Ascending aorta (tissue), 2 donors: ENCODE results near the gene PLEKHH1. TPM values are rescaled to one million over a fixed set of nuclear protein-coding genes. Genes with fewer than 3 reads are reported as not detected.

Source experiments
- DNase-seq, 2 donors: peaks; one replicate each; pipeline ENCODE4 v3.0.0-alpha.2; 2019; ENCODE audit warnings: low spot score in 2 of 2
- H3K27ac ChIP-seq, 2 donors: fragments of 200-600 bp; sonication (generic); one replicate each; pipeline ENCODE4 v1.5.1; 2016 to 2017; ENCODE audit warnings: mild to moderate bottlenecking in 1 of 2
- H3K27me3 ChIP-seq: fragments of 200-600 bp; sonication (generic); one replicate; pipeline ENCODE4 v1.5.1; 2017
- H3K36me3 ChIP-seq, 2 donors: fragments of 200-600 bp; sonication (generic); one replicate each; pipeline ENCODE4 v1.5.1; 2016
- H3K4me1 ChIP-seq, 2 donors: fragments of 200-600 bp; sonication (generic); one replicate each; pipeline ENCODE4 v1.5.1; 2016 to 2017; ENCODE audit warnings: mild to moderate bottlenecking in 1 of 2
- H3K4me3 ChIP-seq, 2 donors: fragments of 200-600 bp; sonication (generic); one replicate each; pipeline ENCODE4 v1.5.1; 2016 to 2017; ENCODE audit warnings: mild to moderate bottlenecking in 1 of 2
- H3K9me3 ChIP-seq, 2 donors: fragments of 200-600 bp; sonication (generic); one replicate each; pipeline ENCODE4 v1.5.1; 2016
- intact Hi-C: fragments of 100-400 bp; cut with DNase I; formaldehyde crosslinking; loops from one replicate; pipeline ENCODE4 v1.15.1; 2023
- total RNA-seq: library from RNA; depleted of rRNA; stranded (reverse); fragments of >200 nt; gene quantifications from one replicate; pipeline ENCODE4 v1.1.0, GENCODE V29; 2016
- TF ChIP-seq, protein P1 (sequence below), 3 experiments: fragments of 200-600 bp in 2 of 3; fragments of 450-650 bp in 1 of 3; sonication (generic) in 2 of 3; IDR thresholded peaks; one replicate each; pipeline ENCODE4 v1.5.1; 2016 to 2019; ENCODE audit warnings: antibody characterized with exemption in 3 of 3, mild to moderate bottlenecking in 1 of 3, moderate library complexity in 1 of 3

Gene PLEKHH1
- total RNA-seq, 1 donor from 2014 or later = 15.0 TPM

DNA sequence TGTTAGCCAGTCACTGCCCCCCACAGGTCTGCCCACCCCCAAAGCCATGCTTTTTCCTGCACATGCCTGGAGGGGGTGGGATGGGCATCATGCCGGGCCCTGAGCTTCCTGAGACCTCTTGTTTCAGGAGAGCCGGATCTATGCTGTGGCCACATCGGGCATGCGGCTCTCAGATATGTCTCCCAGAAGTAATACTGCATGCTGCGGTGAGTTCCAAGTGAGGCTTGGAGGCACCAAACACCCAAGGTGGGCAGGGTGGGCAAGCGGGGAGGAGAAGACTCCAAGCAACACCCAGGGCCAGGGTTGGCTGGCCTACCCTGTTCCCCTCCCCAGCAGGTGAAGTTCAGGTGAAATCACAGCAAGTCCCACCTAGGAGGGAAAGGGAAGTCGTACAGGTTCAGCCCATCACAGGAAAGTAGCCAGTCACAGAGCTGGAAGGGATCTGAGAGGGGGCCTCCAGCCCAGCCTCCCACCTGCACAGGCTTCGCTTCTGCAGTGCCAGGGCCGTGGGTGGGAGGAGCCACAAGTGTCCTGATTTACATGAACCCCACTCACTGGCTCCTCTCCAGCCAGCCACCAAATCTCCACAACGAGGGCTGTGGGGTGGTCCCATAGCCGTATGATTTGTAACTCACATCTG is 36.0 kb downstream of the PLEKHH1 start:
- no peaks in the 10 kb centered on the region for H3K27me3 ChIP-seq
- H3K27ac ChIP-seq = no peak overlapping the region
- H3K36me3 ChIP-seq = no peaks in the 10 kb centered on the region
- no peaks in the 10 kb centered on the region for H3K9me3 ChIP-seq
- intact Hi-C loops = no loop called here
- no peak overlapping the region for H3K4me3 ChIP-seq
- TF ChIP-seq, protein P1, sequence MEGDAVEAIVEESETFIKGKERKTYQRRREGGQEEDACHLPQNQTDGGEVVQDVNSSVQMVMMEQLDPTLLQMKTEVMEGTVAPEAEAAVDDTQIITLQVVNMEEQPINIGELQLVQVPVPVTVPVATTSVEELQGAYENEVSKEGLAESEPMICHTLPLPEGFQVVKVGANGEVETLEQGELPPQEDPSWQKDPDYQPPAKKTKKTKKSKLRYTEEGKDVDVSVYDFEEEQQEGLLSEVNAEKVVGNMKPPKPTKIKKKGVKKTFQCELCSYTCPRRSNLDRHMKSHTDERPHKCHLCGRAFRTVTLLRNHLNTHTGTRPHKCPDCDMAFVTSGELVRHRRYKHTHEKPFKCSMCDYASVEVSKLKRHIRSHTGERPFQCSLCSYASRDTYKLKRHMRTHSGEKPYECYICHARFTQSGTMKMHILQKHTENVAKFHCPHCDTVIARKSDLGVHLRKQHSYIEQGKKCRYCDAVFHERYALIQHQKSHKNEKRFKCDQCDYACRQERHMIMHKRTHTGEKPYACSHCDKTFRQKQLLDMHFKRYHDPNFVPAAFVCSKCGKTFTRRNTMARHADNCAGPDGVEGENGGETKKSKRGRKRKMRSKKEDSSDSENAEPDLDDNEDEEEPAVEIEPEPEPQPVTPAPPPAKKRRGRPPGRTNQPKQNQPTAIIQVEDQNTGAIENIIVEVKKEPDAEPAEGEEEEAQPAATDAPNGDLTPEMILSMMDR (IDR thresholded peaks at IDR 0.05) = no peak
- DNase-seq = peak in 1 of 2 donors; percentile 46
- H3K4me1 ChIP-seq = no peaks in the 10 kb centered on the region

DNA sequence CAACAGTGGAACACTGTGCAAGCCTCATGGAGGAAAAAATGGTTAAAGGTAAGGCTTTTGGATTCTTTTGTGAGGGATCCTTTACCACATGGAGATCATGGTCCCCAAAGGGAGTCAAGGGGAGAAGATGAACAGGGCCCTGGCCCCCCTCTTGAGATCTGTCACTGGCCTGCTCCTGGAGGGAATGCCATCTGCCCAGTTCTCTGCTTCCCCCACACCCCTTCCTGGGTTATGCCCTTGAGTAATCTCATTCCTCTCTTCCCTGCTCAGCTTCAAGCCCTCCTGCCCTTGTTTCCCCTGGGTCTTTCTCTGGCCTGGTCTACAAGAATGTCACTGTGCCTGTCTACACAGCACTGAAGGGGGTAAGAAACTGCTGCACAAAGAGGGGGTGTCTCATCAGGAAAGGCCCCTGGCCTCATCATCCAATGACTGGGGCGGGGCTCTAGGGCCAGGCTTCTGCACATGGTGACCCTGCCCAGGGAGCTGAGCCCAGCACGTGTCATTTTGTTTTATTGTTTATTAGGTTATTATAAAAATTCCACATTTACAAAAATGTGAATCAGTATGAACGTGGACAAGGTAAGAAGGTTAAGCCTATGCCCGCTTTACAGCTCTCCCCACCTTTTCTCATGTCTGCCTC is 36.7 kb downstream of the PLEKHH1 start:
- Histone ChIP-seq H3K27me3 (no peaks in the 10 kb centered on the region), H3K36me3 (no peaks in the 10 kb centered on the region), H3K9me3 (no peaks in the 10 kb centered on the region), H3K27ac (no peak overlapping the region), H3K4me3 (no peak overlapping the region), H3K4me1 (no peaks in the 10 kb centered on the region)
- intact Hi-C loops = no loop called here
- DNase-seq = no peak
- TF ChIP-seq, protein P1 (IDR thresholded peaks at IDR 0.05) = no peak

DNA sequence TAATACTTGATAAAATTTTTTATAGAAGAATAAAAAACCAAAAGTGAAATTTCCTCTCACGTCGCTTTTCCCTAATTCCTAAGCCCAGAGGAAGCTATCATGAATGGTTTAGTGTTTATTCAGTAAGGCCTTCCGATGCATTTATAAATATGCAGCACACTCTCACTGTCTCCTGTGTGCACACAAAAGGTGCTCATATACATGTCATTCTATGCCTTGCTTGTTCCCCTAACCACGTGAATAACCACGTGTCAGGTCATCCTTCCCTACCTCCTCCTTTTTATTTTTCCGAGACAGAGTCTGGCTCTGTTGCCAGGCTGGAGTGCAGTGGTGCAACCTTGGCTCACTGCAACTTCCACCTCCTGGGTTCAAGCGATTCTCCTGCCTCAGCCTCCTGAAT is 37.4 kb downstream of the PLEKHH1 start:
- H3K9me3 ChIP-seq = no peaks in the 10 kb centered on the region
- intact Hi-C loops = no loop called here
- DNase-seq = no peak
- H3K27ac ChIP-seq = no peak overlapping the region
- H3K36me3 ChIP-seq = no peaks in the 10 kb centered on the region
- no peaks in the 10 kb centered on the region for H3K27me3 ChIP-seq
- H3K4me3 ChIP-seq = no peak overlapping the region
- TF ChIP-seq, protein P1 (IDR thresholded peaks at IDR 0.05) = no peak
- H3K4me1 ChIP-seq = no peaks in the 10 kb centered on the region

DNA sequence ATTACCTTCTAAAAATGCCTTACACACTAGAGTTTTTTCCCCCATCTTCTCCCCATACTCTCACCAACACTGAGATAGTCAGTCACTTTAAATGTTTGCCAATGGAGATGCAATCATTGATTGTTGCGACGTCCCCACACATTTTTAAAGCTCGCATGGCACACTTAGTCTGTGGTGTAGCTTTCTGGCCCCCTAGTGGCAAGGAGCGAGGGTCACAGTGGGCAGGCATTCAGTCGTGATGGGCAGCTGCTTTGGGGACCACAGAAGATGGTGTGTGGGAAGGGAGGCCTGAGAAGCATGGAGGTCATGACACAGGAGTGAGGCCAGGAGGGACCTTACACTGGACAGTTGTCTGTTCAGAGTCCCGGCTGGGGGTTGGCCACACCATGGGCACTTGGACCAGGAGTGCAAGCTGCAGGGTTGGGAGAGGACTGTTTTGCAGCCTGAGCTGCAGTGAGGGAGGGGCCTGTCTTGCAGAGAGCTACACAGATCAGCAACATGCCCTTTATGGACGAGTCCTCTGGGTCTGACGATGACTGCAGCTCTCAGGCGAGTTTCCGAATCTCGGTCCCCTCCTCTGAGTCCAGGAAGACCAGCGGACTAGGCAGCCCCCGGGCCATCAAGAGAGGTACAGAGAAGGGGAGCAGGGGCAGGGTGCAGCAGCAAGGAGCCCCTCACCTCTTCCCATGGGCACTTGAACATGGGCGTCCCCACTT is 38.3 kb downstream of the PLEKHH1 start:
- TF ChIP-seq, protein P1 (IDR thresholded peaks at IDR 0.05) = peak; percentile 63 to 75 (median 64)
- Histone ChIP-seq H3K27ac (no peak overlapping the region), H3K4me3 (no peak overlapping the region), H3K9me3 (no peaks in the 10 kb centered on the region), H3K36me3 (no peaks in the 10 kb centered on the region), H3K27me3 (no peaks in the 10 kb centered on the region), H3K4me1 (no peaks in the 10 kb centered on the region)
- peak in 1 of 2 donors; percentile 70 for DNase-seq
- intact Hi-C loops = loop anchor here (1.0 kb wide), 1 partner anchor 144 kb away; no protein-coding TSS in a partner anchor

DNA sequence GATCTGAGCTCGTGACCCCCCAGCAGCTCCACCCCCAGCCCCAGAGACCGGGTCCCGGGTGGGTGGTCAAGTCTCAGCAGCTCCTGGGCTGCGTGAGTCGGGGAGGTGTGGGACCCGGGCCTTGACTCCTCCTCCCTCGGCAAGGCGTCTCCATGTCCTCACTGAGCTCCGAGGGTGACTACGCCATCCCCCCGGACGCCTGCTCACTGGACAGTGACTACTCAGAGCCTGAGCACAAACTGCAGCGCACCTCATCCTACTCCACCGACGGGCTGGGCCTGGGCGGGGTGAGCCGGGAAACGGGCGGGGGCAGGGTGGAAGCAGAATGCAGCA is 38.9 kb downstream of the PLEKHH1 start:
- Histone ChIP-seq H3K4me3 (no peak overlapping the region), H3K36me3 (no peaks in the 10 kb centered on the region), H3K9me3 (no peaks in the 10 kb centered on the region), H3K4me1 (no peaks in the 10 kb centered on the region), H3K27ac (no peak overlapping the region), H3K27me3 (no peaks in the 10 kb centered on the region)
- DNase-seq = no peak
- intact Hi-C loops = loop anchor here (1.0 kb wide), 1 partner anchor 145 kb away; no protein-coding TSS in a partner anchor
- TF ChIP-seq, protein P1 (IDR thresholded peaks at IDR 0.05) = no peak
